Measurements from ENCODE around the gene IRF4. TPM values are rescaled to one million over a fixed set of nuclear protein-coding genes. Genes with fewer than 3 reads are reported as not detected.

IRF4 gene
- total RNA-seq, 2 donors from 2014 or later: 1.1 to 1.8 TPM

DNA sequence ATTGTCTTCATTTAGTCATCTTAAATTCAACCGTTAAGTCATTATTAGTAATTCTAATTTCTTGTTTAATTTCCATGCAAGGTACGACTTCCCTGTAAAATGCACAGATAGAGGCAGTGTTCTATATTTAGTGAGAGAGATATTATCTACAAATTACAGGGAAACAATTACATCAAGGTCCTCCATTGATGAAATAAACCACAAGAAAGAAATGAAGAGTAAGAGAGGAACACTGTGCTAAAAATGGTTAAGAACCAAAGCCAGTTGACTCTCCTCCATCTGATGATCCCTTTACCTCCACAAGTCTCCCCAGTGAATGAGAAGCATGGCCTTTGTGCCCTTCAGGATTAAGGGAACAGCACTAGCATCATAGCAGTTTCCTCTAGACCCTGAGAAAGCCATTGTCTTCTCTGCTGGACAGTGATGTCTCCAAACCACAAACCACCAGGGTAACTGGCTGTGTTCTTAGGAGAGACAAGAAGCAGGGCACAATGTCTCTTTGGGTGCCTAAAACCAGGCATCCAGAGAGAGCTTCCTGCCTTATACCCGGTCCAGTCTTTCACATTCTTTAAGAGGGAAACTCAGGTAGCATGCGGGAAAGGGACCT lies 38.1 kb downstream of the IRF4 start:
- no peak overlapping the region for H3K27ac ChIP-seq
- ATAC-seq (ENCODE audit: insufficient number of reproducible peaks, low FRiP score, low read depth) (no peak), DNase-seq (ENCODE audit: low spot score) (no peak)
- TF ChIP-seq, protein P1, sequence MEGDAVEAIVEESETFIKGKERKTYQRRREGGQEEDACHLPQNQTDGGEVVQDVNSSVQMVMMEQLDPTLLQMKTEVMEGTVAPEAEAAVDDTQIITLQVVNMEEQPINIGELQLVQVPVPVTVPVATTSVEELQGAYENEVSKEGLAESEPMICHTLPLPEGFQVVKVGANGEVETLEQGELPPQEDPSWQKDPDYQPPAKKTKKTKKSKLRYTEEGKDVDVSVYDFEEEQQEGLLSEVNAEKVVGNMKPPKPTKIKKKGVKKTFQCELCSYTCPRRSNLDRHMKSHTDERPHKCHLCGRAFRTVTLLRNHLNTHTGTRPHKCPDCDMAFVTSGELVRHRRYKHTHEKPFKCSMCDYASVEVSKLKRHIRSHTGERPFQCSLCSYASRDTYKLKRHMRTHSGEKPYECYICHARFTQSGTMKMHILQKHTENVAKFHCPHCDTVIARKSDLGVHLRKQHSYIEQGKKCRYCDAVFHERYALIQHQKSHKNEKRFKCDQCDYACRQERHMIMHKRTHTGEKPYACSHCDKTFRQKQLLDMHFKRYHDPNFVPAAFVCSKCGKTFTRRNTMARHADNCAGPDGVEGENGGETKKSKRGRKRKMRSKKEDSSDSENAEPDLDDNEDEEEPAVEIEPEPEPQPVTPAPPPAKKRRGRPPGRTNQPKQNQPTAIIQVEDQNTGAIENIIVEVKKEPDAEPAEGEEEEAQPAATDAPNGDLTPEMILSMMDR (IDR thresholded peaks at IDR 0.05): no peak
- no peaks in the 10 kb centered on the region for H3K27me3 ChIP-seq (replicated peaks; ENCODE audit: insufficient read depth)
- no peaks in the 10 kb centered on the region for H3K9me3 ChIP-seq
- H3K36me3 ChIP-seq: no peaks in the 10 kb centered on the region
- H3K4me1 ChIP-seq (ENCODE audit: control insufficient read depth in 1 of 2, low read depth in 2 of 2): no peaks in the 10 kb centered on the region
- no peak overlapping the region for H3K4me3 ChIP-seq

DNA sequence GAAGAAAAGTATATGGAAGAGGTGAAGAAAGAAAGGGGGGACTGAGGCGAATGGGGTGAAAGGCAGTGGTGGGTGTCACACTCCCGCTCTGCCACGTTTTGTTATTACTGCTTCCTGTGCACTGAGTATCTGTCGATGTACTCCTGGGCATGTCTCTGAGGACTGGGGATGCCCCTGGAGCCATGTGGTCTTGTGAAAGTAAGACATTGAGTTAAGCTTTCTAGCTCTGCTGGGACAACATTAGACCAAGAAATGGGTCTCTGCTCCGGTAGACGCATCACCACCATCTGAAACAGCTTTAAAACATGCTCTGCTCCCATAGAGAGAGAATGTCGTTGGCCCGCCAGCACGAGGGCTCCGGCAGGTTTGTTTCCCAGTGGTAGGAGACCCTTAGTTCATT lies 40.0 kb downstream of the IRF4 start:
- H3K27ac ChIP-seq: no peak overlapping the region
- DNase-seq (ENCODE audit: low spot score) (no peak), ATAC-seq (ENCODE audit: insufficient number of reproducible peaks, low FRiP score, low read depth) (no peak)
- H3K36me3 ChIP-seq: no peaks in the 10 kb centered on the region
- H3K27me3 ChIP-seq (replicated peaks; ENCODE audit: insufficient read depth): no peaks in the 10 kb centered on the region
- H3K4me3 ChIP-seq: no peak overlapping the region
- TF ChIP-seq, protein P1 (IDR thresholded peaks at IDR 0.05): no peak
- no peaks in the 10 kb centered on the region for H3K9me3 ChIP-seq
- H3K4me1 ChIP-seq (ENCODE audit: control insufficient read depth in 1 of 2, low read depth in 2 of 2): no peaks in the 10 kb centered on the region

DNA sequence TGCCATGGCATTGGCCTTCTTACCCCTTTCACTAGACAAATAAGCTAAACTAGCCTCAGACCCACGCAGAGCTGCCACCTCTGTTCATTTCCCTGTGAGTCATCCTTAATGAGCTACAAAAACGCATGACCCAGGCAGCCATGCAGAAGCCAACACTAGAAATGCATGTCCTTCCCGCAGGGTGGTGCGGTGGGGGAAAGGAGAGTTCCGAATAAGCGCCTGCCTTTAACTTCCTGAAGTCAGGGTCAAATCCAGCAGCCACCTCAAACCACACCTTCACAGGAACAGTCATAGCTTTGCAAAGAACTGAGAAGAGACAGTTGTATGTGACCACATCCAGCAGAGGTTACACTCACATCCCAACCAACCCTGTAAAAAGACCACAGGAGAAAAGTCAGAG lies 40.4 kb downstream of the IRF4 start:
- no peak overlapping the region for H3K4me3 ChIP-seq
- H3K27me3 ChIP-seq (replicated peaks; ENCODE audit: insufficient read depth): no peaks in the 10 kb centered on the region
- no peaks in the 10 kb centered on the region for H3K36me3 ChIP-seq
- no peaks in the 10 kb centered on the region for H3K9me3 ChIP-seq
- TF ChIP-seq, protein P1 (IDR thresholded peaks at IDR 0.05): no peak
- no peaks in the 10 kb centered on the region for H3K4me1 ChIP-seq (ENCODE audit: control insufficient read depth in 1 of 2, low read depth in 2 of 2)
- no peak for DNase-seq (ENCODE audit: low spot score)
- no peak for ATAC-seq (ENCODE audit: insufficient number of reproducible peaks, low FRiP score, low read depth)
- H3K27ac ChIP-seq: no peak overlapping the region

DNA sequence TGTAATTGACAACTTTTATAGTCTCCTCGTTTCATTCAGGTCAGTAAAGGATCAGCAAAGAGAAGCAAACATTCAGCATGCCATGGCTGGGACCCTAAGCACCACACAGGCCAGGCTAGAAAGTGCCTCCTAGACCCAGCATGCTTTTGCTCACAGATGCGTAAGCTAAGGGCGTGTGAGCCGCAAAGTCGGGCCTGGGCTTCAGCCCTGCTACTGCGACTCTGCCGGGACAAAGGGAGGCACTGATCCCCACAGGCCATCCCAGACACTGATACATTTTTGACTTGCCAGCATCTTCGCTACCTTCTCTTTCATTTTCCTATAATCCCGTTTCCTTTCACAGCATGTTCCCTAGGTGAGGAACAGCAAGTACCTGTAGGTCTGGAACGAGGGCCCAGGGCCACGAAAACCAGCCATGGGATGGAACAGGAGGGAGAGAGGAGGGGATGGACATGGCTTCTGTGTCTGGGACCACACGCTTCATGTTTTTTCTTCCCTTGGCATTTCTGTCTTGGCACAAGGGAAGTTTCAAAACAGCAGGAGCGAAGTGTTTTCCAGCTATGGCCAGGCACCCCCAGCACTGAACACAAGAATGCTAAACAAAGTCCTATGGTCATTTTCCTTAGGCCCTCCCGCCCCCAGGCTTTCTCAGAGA lies 42.6 kb downstream of the IRF4 start:
- Histone ChIP-seq H3K9me3 (no peaks in the 10 kb centered on the region), H3K4me1 (ENCODE audit: control insufficient read depth in 1 of 2, low read depth in 2 of 2) (no peaks in the 10 kb centered on the region), H3K27me3 (replicated peaks; ENCODE audit: insufficient read depth) (no peaks in the 10 kb centered on the region), H3K36me3 (no peaks in the 10 kb centered on the region), H3K27ac (no peak overlapping the region), H3K4me3 (no peak overlapping the region)
- TF ChIP-seq, protein P1 (IDR thresholded peaks at IDR 0.05): no peak
- no peak for ATAC-seq (ENCODE audit: insufficient number of reproducible peaks, low FRiP score, low read depth)
- DNase-seq (ENCODE audit: low spot score): no peak

DNA sequence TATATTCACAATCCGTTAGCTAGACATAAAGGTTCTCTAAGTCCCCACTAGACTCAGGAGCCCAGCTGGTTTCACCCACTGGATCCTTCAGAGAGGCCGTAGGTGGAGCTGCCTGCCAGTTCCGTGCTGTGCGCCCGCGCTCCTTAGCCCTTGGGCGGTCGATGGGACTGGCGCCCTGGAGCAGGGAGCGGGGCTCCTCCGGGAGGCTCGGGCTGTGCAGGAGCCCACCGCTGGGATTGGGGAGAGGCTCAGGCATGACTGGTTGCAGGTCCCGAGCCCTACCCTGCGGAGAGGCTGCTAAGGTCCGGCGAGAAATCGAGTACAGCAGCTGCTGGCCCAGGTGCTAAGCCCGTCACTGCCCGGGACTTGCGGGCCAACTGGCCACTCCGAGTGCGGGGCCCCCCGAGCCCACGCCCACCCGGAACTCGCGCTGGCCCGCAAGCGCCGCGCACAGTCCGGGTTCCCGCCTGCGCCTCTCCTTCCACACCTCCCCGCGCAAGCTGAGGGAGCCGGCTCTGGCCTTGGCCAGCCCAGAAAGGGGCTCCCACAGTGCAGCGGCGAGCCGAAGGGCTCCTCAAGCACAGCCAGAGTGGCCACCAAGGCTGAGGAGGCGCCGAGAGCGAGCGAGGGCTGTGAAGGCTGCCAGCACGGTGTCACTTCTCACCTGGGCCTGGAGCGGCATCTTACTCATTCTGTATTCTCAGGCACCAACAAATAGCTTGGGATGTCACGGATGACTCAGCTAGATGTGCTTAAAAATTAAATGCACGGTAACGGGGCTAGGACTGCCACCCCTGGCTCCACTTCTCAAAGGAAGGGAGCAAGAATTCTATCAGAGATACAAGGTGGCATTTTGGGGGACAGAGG lies 44.1 kb downstream of the IRF4 start:
- Histone ChIP-seq H3K27me3 (replicated peaks; ENCODE audit: insufficient read depth) (no peaks in the 10 kb centered on the region), H3K4me1 (ENCODE audit: control insufficient read depth in 1 of 2, low read depth in 2 of 2) (no peaks in the 10 kb centered on the region), H3K9me3 (no peaks in the 10 kb centered on the region), H3K36me3 (no peaks in the 10 kb centered on the region), H3K27ac (no peak overlapping the region), H3K4me3 (no peak overlapping the region)
- DNase-seq (ENCODE audit: low spot score): no peak
- ATAC-seq (ENCODE audit: insufficient number of reproducible peaks, low FRiP score, low read depth): no peak
- TF ChIP-seq, protein P1 (IDR thresholded peaks at IDR 0.05): no peak
